HepG2 (cell line): ENCODE results near the gene FITM1. TPM values are rescaled to one million over a fixed set of nuclear protein-coding genes. Genes with fewer than 3 reads are reported as not detected.

Source experiments
- JUN ChIP-seq: sonication (generic); formaldehyde crosslinking; IDR thresholded peaks from 2 replicates; pipeline ENCODE4 v1.4.0; 2020; ENCODE audit warnings: mild to moderate bottlenecking, missing genetic modification reagents
- KDM6A ChIP-seq: IDR thresholded peaks from 2 replicates; pipeline ENCODE4 v1.6.1; 2016; ENCODE audit warnings: low read depth
- PAF1 ChIP-seq: IDR thresholded peaks from 2 replicates; pipeline ENCODE4 v1.6.1; 2016; ENCODE audit warnings: missing genetic modification reagents, missing compliant biosample characterization
- POLR2G ChIP-seq: fragments of 200-400 bp; formaldehyde crosslinking; IDR thresholded peaks from 2 replicates; pipeline ENCODE4 v1.6.1; 2018; ENCODE audit warnings: mild to moderate bottlenecking, low read depth, low read length, moderate library complexity
- SKI ChIP-seq: fragments of 450-650 bp; IDR thresholded peaks from one replicate; pipeline ENCODE4 v1.6.1; 2018; ENCODE audit warnings: mild to moderate bottlenecking; ENCODE audit not compliant: partially characterized antibody
- ZBTB3 ChIP-seq: sonication (generic); formaldehyde crosslinking; IDR thresholded peaks from 2 replicates; pipeline ENCODE4 v1.4.0; 2020; ENCODE audit warnings: low read depth, mild to moderate bottlenecking, moderate library complexity, missing genetic modification reagents, borderline replicate concordance
- ZNF331 ChIP-seq: sonication (generic); formaldehyde crosslinking; IDR thresholded peaks from 2 replicates; pipeline ENCODE4 v1.4.0; 2020; ENCODE audit warnings: missing genetic modification reagents
- ZSCAN31 ChIP-seq: sonication (generic); formaldehyde crosslinking; IDR thresholded peaks from 2 replicates; pipeline ENCODE4 v1.5.0; 2020; ENCODE audit warnings: low read depth, mild to moderate bottlenecking, missing genetic modification reagents
- polyA plus RNA-seq, 8 experiments: library from polyadenylated mRNA; depleted of rRNA in 3 of 8; stranded (reverse) in 7 of 8; unstranded in 1 of 8; fragments of >200 nt; fragmentation: Illumina TruSeq in 4 of 8; extraction: Trizol in 4 of 8; gene quantifications; 2 replicates each; pipeline versions ENCODE4 v1.2.1 to v1.2.3, GENCODE V29; 2011 to 2016; ENCODE audit warnings: low read depth in 4 of 8, missing spikeins in 1 of 8, mixed read lengths in 1 of 8; ENCODE audit not compliant: insufficient read depth in 1 of 8
- total RNA-seq, 5 experiments: library from RNA; depleted of rRNA; stranded (reverse); fragments of >200 nt; fragmentation: Illumina TruSeq; extraction: Trizol; gene quantifications; 2 replicates each; pipeline ENCODE4 v1.2.3, GENCODE V29; 2016; ENCODE audit warnings: low read depth in 1 of 5
- TF ChIP-seq, protein P1 (sequence below): sonication (generic); formaldehyde crosslinking; IDR thresholded peaks from 2 replicates; pipeline ENCODE4 v1.4.0; 2020; ENCODE audit warnings: mild to moderate bottlenecking, missing genetic modification reagents
- TF ChIP-seq, protein P2 (sequence below): sonication (generic); formaldehyde crosslinking; IDR thresholded peaks from 2 replicates; pipeline ENCODE4 v1.4.0; 2020; ENCODE audit warnings: missing genetic modification reagents
- TF ChIP-seq, protein P3 (sequence below), 2 experiments: sonication (generic) in 1 of 2; formaldehyde crosslinking in 1 of 2; IDR thresholded peaks; 2 replicates each; pipeline versions ENCODE4 v1.5.1 to v1.6.1; 2011 to 2020; ENCODE audit warnings: borderline replicate concordance in 1 of 2, low read depth in 1 of 2, low read length in 1 of 2, mild to moderate bottlenecking in 1 of 2, missing genetic modification reagents in 1 of 2, moderate library complexity in 1 of 2
- TF ChIP-seq, protein P4 (sequence below): sonication (generic); formaldehyde crosslinking; IDR thresholded peaks from 2 replicates; pipeline ENCODE4 v1.4.0; 2020; ENCODE audit warnings: missing genetic modification reagents, mild to moderate bottlenecking, borderline replicate concordance

FITM1 gene
- total and polyA plus RNA-seq, 2 of the 13 experiments (the other 11 are each of a cell fraction or from before 2014, with no cell fraction given) = 2.7 to 5.8 TPM

DNA sequence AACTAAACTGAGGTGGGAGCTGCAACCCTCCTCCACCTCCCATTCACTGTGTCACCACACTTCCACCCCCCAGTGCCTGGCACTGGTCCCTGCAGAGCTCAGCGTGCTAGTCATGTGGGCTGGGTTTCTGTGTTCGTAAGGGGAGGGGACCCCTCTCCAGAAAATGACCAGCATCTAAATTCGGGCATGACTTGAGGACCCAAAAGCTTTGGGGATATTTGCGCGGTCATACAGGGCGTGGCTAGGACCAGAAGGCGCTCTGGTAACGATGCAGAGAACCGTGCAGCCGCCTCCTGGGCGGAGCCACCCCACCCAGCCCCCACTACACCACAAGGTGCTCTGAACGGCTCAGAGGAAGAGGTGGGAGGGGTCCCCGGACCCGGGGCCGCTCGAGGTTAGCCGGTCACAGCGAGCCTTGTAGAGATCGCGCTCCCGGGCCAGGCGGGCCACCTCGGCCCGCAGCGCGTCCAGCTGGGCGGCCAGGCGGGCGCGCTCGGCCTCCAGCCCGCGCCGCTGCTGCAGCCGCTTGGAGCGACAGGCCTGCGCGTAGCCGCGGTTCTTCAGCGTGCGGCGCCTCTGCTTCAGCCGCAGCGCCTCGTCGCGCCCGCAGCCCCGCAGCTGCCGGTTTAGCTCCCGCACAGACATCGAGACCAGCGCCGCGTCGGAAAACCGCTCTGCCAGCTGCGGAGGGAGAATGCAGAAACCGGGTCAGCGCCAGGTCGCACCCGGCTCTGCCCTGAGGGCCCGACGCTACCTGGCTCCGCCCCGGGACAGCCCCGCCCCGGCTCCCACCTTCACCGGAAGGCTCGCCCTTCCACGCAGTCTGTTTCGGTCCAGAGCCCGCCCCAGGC lies 49.3 kb upstream of the FITM1 start (continued):
- TF ChIP-seq, protein P1, sequence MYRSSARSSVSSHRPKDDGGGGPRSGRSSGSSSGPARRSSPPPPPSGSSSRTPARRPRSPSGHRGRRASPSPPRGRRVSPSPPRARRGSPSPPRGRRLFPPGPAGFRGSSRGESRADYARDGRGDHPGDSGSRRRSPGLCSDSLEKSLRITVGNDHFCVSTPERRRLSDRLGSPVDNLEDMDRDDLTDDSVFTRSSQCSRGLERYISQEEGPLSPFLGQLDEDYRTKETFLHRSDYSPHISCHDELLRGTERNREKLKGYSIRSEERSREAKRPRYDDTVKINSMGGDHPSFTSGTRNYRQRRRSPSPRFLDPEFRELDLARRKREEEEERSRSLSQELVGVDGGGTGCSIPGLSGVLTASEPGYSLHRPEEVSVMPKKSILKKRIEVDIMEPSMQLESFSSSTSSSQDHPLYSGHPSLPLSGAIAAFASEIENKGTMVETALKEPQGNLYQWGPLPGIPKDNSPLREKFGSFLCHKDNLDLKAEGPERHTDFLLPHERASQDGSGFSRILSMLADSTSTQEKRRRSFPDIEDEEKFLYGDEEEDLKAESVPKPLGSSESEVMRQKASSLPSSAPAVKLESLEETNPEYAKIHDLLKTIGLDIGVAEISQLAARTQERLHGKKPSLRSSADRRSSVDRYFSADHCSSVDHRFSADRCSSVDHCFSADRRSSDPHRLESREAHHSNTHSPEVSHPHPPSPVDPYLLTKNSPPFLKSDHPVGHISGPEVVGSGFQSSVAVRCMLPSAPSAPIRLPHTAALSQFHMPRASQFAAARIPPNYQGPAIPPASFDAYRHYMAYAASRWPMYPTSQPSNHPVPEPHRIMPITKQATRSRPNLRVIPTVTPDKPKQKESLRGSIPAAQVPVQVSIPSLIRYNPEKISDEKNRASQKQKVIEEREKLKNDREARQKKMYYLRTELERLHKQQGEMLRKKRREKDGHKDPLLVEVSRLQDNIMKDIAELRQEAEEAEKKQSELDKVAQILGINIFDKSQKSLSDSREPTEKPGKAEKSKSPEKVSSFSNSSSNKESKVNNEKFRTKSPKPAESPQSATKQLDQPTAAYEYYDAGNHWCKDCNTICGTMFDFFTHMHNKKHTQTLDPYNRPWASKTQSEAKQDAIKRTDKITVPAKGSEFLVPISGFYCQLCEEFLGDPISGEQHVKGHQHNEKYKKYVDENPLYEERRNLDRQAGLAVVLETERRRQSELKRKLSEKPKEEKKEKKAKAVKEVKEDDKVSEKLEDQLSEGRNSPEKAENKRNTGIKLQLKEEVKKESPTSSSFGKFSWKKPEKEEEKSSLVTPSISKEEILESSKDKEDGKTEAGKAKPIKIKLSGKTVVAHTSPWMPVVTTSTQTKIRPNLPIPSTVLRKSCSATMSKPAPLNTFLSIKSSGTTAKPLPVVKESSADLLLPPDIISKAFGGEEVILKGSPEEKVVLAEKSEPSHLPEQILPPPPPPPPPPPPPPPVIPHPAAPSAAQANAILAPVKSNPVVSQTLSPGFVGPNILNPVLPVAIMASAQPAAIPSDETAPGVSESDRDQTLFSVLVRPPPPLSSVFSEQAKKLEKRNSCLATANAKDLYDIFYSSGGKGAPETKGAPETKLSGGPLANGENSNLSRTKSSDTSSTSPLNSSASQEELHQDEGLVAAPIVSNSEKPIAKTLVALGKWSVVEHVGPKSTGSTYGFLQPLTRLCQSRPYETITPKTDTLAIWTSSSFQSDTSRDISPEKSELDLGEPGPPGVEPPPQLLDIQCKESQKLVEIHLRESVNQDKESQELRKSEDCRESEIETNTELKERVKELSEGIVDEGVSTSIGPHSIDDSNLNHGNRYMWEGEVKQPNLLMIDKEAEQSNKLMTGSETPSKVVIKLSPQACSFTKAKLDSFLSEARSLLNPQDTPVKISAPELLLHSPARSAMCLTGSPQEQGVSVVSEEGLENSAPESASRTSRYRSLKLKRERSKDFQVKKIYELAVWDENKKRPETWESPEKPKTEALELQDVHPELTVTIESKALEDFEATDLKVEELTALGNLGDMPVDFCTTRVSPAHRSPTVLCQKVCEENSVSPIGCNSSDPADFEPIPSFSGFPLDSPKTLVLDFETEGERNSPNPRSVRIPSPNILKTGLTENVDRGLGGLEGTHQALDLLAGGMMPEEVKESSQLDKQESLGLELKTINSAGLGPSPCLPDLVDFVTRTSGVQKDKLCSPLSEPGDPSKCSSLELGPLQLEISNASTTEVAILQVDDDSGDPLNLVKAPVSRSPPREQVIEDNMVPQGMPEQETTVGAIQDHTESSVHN (CRISPR knock-in tag) = no peak
- TF ChIP-seq, protein P2, sequence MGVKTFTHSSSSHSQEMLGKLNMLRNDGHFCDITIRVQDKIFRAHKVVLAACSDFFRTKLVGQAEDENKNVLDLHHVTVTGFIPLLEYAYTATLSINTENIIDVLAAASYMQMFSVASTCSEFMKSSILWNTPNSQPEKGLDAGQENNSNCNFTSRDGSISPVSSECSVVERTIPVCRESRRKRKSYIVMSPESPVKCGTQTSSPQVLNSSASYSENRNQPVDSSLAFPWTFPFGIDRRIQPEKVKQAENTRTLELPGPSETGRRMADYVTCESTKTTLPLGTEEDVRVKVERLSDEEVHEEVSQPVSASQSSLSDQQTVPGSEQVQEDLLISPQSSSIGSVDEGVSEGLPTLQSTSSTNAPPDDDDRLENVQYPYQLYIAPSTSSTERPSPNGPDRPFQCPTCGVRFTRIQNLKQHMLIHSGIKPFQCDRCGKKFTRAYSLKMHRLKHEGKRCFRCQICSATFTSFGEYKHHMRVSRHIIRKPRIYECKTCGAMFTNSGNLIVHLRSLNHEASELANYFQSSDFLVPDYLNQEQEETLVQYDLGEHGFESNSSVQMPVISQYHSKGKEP (CRISPR knock-in tag) = no peak
- TF ChIP-seq, protein P3, sequence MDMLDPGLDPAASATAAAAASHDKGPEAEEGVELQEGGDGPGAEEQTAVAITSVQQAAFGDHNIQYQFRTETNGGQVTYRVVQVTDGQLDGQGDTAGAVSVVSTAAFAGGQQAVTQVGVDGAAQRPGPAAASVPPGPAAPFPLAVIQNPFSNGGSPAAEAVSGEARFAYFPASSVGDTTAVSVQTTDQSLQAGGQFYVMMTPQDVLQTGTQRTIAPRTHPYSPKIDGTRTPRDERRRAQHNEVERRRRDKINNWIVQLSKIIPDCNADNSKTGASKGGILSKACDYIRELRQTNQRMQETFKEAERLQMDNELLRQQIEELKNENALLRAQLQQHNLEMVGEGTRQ (IDR thresholded peaks at IDR 0.05; ENCODE audit: low read depth, low read length) = no peak
- TF ChIP-seq, protein P3 (CRISPR knock-in tag; IDR thresholded peaks at IDR 0.05; ENCODE audit: borderline replicate concordance) = no peak
- TF ChIP-seq ZSCAN31 (CRISPR knock-in tag) (no peak; the same call in 1 of the 2 replicates), KDM6A (CRISPR knock-in tag) (no peak), ZBTB3 (CRISPR knock-in tag) (no peak), JUN (no peak), ZNF331 (0 out of 2 replicates have a peak, but pooled peaks have one; percentile 70), SKI (no peak), POLR2G (peak; percentile 76), PAF1 (no peak)
- TF ChIP-seq, protein P4, sequence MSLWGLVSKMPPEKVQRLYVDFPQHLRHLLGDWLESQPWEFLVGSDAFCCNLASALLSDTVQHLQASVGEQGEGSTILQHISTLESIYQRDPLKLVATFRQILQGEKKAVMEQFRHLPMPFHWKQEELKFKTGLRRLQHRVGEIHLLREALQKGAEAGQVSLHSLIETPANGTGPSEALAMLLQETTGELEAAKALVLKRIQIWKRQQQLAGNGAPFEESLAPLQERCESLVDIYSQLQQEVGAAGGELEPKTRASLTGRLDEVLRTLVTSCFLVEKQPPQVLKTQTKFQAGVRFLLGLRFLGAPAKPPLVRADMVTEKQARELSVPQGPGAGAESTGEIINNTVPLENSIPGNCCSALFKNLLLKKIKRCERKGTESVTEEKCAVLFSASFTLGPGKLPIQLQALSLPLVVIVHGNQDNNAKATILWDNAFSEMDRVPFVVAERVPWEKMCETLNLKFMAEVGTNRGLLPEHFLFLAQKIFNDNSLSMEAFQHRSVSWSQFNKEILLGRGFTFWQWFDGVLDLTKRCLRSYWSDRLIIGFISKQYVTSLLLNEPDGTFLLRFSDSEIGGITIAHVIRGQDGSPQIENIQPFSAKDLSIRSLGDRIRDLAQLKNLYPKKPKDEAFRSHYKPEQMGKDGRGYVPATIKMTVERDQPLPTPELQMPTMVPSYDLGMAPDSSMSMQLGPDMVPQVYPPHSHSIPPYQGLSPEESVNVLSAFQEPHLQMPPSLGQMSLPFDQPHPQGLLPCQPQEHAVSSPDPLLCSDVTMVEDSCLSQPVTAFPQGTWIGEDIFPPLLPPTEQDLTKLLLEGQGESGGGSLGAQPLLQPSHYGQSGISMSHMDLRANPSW (CRISPR knock-in tag) = no peak
